ENCODE results near the gene FBXL2.

- TF ChIP-seq CTCF (IDR thresholded peaks at IDR 0.05), result no peak
- TF ChIP-seq POLR2A (IDR thresholded peaks at IDR 0.05), result no peak
Observed at GRCh38 chr3:33317963-33318709, 40.9 kb downstream of the FBXL2 start.

Data from testis (tissue), 2 donors.